ENCODE data around the gene SLC1A1. TPM values are rescaled to one million over a fixed set of nuclear protein-coding genes. Genes with fewer than 3 reads are reported as not detected.

The SLC1A1 gene
- total RNA-seq, 1 experiment from 2014 or later = 0.05 TPM

GRCh38 chr9:4548811-4549725 is 58.8 kb downstream of the SLC1A1 start:
- intact Hi-C loops (cut with micrococcal nuclease; ENCODE audit: unreplicated experiment) (loop anchor here (5.0 kb wide), 1 partner anchor 167 kb away; no protein-coding TSS in a partner anchor), in situ Hi-C loops (cut with HindIII; ENCODE audit: low pct_unique_long_range_greater_than_20kb, low sequenced_read_pairs) (no loop called here)
- TF ChIP-seq, protein P1, sequence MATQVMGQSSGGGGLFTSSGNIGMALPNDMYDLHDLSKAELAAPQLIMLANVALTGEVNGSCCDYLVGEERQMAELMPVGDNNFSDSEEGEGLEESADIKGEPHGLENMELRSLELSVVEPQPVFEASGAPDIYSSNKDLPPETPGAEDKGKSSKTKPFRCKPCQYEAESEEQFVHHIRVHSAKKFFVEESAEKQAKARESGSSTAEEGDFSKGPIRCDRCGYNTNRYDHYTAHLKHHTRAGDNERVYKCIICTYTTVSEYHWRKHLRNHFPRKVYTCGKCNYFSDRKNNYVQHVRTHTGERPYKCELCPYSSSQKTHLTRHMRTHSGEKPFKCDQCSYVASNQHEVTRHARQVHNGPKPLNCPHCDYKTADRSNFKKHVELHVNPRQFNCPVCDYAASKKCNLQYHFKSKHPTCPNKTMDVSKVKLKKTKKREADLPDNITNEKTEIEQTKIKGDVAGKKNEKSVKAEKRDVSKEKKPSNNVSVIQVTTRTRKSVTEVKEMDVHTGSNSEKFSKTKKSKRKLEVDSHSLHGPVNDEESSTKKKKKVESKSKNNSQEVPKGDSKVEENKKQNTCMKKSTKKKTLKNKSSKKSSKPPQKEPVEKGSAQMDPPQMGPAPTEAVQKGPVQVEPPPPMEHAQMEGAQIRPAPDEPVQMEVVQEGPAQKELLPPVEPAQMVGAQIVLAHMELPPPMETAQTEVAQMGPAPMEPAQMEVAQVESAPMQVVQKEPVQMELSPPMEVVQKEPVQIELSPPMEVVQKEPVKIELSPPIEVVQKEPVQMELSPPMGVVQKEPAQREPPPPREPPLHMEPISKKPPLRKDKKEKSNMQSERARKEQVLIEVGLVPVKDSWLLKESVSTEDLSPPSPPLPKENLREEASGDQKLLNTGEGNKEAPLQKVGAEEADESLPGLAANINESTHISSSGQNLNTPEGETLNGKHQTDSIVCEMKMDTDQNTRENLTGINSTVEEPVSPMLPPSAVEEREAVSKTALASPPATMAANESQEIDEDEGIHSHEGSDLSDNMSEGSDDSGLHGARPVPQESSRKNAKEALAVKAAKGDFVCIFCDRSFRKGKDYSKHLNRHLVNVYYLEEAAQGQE (IDR thresholded peaks at IDR 0.05; ENCODE audit: insufficient read depth in 1 of 2, low read depth in 2 of 2, low read length in 1 of 2) = no peak
- TF ChIP-seq, protein P2, sequence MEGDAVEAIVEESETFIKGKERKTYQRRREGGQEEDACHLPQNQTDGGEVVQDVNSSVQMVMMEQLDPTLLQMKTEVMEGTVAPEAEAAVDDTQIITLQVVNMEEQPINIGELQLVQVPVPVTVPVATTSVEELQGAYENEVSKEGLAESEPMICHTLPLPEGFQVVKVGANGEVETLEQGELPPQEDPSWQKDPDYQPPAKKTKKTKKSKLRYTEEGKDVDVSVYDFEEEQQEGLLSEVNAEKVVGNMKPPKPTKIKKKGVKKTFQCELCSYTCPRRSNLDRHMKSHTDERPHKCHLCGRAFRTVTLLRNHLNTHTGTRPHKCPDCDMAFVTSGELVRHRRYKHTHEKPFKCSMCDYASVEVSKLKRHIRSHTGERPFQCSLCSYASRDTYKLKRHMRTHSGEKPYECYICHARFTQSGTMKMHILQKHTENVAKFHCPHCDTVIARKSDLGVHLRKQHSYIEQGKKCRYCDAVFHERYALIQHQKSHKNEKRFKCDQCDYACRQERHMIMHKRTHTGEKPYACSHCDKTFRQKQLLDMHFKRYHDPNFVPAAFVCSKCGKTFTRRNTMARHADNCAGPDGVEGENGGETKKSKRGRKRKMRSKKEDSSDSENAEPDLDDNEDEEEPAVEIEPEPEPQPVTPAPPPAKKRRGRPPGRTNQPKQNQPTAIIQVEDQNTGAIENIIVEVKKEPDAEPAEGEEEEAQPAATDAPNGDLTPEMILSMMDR (IDR thresholded peaks at IDR 0.05) = peak; percentile 50
- no peak overlapping the region for H3K27ac ChIP-seq (ENCODE audit: low read length)
- ChIA-PET CTCF (interaction anchor here (0.7 kb wide), 1 partner anchor 58 kb away, joined by 3 read pairs; no protein-coding TSS in a partner anchor), POLR2A (no interaction called here)
- H3K4me3 ChIP-seq (ENCODE audit: low read depth in 2 of 2, low read length in 2 of 2) = no peak overlapping the region
- no TSS peak for BruUV-seq (replicated peaks)
- no peaks in the 10 kb centered on the region for H3K36me3 ChIP-seq (ENCODE audit: control insufficient read depth, insufficient read depth, low read length)
- ATAC-seq = no peak
- DNase-seq (ENCODE audit: low read depth, low spot score) = no peak
- H3K9me3 ChIP-seq (ENCODE audit: control insufficient read depth, insufficient read depth, low read depth, low read length) = no peaks in the 10 kb centered on the region
- H3K4me1 ChIP-seq (ENCODE audit: control insufficient read depth, insufficient read depth, low read length) = no peaks in the 10 kb centered on the region
- H3K27me3 ChIP-seq (ENCODE audit: control insufficient read depth, insufficient read depth, low read length) = no peaks in the 10 kb centered on the region

DNA sequence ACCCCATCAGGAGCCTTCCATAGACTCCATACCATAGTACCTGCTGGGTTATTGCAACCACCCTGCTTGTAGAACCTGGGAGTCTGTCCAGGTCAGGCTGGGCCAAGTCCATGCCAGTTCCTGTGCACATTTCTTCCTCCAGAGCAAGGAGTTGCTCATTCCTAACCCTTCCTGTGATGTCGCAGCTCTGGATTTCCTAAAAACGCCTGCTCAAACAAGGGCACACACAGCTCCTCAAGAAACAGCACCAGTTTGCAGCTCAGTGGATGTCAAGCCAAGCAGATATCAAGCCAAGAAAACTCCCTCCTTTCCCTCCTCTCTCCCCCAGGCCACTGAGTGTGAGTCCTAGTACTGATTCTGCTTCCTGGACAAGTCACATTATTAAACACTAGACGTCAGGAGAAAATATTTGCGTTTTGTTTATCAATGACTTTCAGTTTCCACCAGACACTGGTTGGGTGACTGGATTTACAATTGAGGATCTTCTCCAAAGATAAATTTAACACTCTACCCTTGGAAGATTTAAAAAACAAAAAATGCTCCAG is 59.6 kb downstream of the SLC1A1 start:
- ChIA-PET POLR2A (no interaction called here), CTCF (interaction anchor here (0.7 kb wide), 1 partner anchor 59 kb away, joined by 3 read pairs; no protein-coding TSS in a partner anchor)
- no peaks in the 10 kb centered on the region for H3K9me3 ChIP-seq (ENCODE audit: control insufficient read depth, insufficient read depth, low read depth, low read length)
- DNase-seq (ENCODE audit: low read depth, low spot score) (no peak), ATAC-seq (no peak)
- intact Hi-C loops (cut with micrococcal nuclease; ENCODE audit: unreplicated experiment) = loop anchor here (5.0 kb wide), 1 partner anchor 168 kb away; no protein-coding TSS in a partner anchor
- no peak overlapping the region for H3K4me3 ChIP-seq (ENCODE audit: low read depth in 2 of 2, low read length in 2 of 2)
- in situ Hi-C loops (cut with HindIII; ENCODE audit: low pct_unique_long_range_greater_than_20kb, low sequenced_read_pairs) = no loop called here
- H3K4me1 ChIP-seq (ENCODE audit: control insufficient read depth, insufficient read depth, low read length) = no peaks in the 10 kb centered on the region
- H3K27me3 ChIP-seq (ENCODE audit: control insufficient read depth, insufficient read depth, low read length) = no peaks in the 10 kb centered on the region
- TF ChIP-seq, protein P2 (IDR thresholded peaks at IDR 0.05) = no peak
- TF ChIP-seq POLR2AphosphoS5 (IDR thresholded peaks at IDR 0.05; ENCODE audit: low read depth, low read length) = no peak
- TF ChIP-seq SIN3A (IDR thresholded peaks at IDR 0.05; ENCODE audit: borderline replicate concordance, insufficient read depth, low read depth, low read length) = no peak
- no peak for TF ChIP-seq TCF7L2 (IDR thresholded peaks at IDR 0.05; ENCODE audit: low read depth, low read length)
- TF ChIP-seq, protein P1 (IDR thresholded peaks at IDR 0.05; ENCODE audit: insufficient read depth in 1 of 2, low read depth in 2 of 2, low read length in 1 of 2) = no peak
- no peaks in the 10 kb centered on the region for H3K36me3 ChIP-seq (ENCODE audit: control insufficient read depth, insufficient read depth, low read length)
- BruUV-seq (replicated peaks) = no TSS peak
- H3K27ac ChIP-seq (ENCODE audit: low read length) = no peak overlapping the region

All from Panc1 (cell line).